ENCODE data around the gene CCDC8.

Gene CCDC8

GRCh38 chr19:46453661-46454060 is 40.3 kb upstream of the CCDC8 start:
- POLR2A ChIA-PET (ENCODE audit: low non-redundant PET) = no interaction called here
- TF ChIP-seq CTCF (conservative IDR thresholded peaks at IDR 0.05; ENCODE audit: low read depth) = no peak
- DNase-seq (ENCODE audit: low spot score) = no peak
- CTCF ChIA-PET = interaction anchor here (0.7 kb wide), 1 partner anchor 76 kb away, joined by 4 read pairs; no protein-coding TSS in a partner anchor
- H3K27ac ChIP-seq = peak overlapping the region; percentile 81

GRCh38 chr19:46452186-46452585 is 38.8 kb upstream of the CCDC8 start:
- ChIA-PET CTCF (no interaction called here), POLR2A (ENCODE audit: low non-redundant PET) (no interaction called here)
- TF ChIP-seq CTCF (conservative IDR thresholded peaks at IDR 0.05; ENCODE audit: low read depth) = no peak
- DNase-seq (ENCODE audit: low spot score) = no peak
- peak overlapping the region; percentile 81 for H3K27ac ChIP-seq

- H3K27ac ChIP-seq = peak overlapping the region; percentile 81
- POLR2A ChIA-PET (ENCODE audit: low non-redundant PET) = no interaction called here
- DNase-seq (ENCODE audit: low spot score) = peak; percentile 78
- CTCF ChIA-PET = interaction anchor here (0.7 kb wide), 1 partner anchor 120 kb away, joined by 3 read pairs; no protein-coding TSS in a partner anchor
- TF ChIP-seq CTCF (conservative IDR thresholded peaks at IDR 0.05; ENCODE audit: low read depth) = no peak
Observed at GRCh38 chr19:46451352-46451751, 38.0 kb upstream of the CCDC8 start.

- POLR2A ChIA-PET (ENCODE audit: low non-redundant PET) = no interaction called here
- peak overlapping the region; percentile 81; the same call in 1 of the 2 replicates for H3K27ac ChIP-seq
- TF ChIP-seq CTCF (conservative IDR thresholded peaks at IDR 0.05; ENCODE audit: low read depth) = no peak
- DNase-seq (ENCODE audit: low spot score) = no peak
- CTCF ChIA-PET = interaction anchor here (0.7 kb wide), 1 partner anchor 121 kb away, joined by 3 read pairs; no protein-coding TSS in a partner anchor
Observed at GRCh38 chr19:46450737-46451136, 37.4 kb upstream of the CCDC8 start.

GRCh38 chr19:46449228-46449627 is 35.9 kb upstream of the CCDC8 start:
- POLR2A ChIA-PET (ENCODE audit: low non-redundant PET) = no interaction called here
- H3K27ac ChIP-seq = no peak overlapping the region; the same call in 1 of the 2 replicates
- DNase-seq (ENCODE audit: low spot score) = no peak
- no peak for TF ChIP-seq CTCF (conservative IDR thresholded peaks at IDR 0.05; ENCODE audit: low read depth)
- CTCF ChIA-PET = interaction anchor here (0.6 kb wide), 1 partner anchor 34 kb away, joined by 4 read pairs; no protein-coding TSS in a partner anchor

GRCh38 chr19:46448601-46449000 is 35.2 kb upstream of the CCDC8 start:
- no peak for TF ChIP-seq CTCF (conservative IDR thresholded peaks at IDR 0.05; ENCODE audit: low read depth)
- POLR2A ChIA-PET (ENCODE audit: low non-redundant PET) = no interaction called here
- DNase-seq (ENCODE audit: low spot score) = no peak
- CTCF ChIA-PET = no interaction called here
- H3K27ac ChIP-seq = no peak overlapping the region; the same call in 1 of the 2 replicates
